ENCODE measurements around the gene SYTL2. TPM values are rescaled to one million over a fixed set of nuclear protein-coding genes. Genes with fewer than 3 reads are reported as not detected.
"Not testable (repeated sequence)": the region's sequence is repeated elsewhere in the genome, so short reads cannot be mapped to it uniquely, and the experiment has no call there.

SYTL2 gene
- total RNA-seq, 6 experiments from 2014 or later: 4.2 to 14.9 (median 8.7) TPM

- 93% methylated on average over 3 of the region's 3 CpGs for WGBS (ENCODE audit: insufficient coverage, low coverage, low lambda C conversion rate, missing lambda C conversion rate)
- Histone ChIP-seq H3K4me3 (no peak overlapping the region), H3K4me1 (no peaks in the 10 kb centered on the region), H3K27me3 (no peaks in the 10 kb centered on the region), H3K36me3 (no peaks in the 10 kb centered on the region), H3K27ac (no peak overlapping the region), H3K9me3 (no peaks in the 10 kb centered on the region)
- no peak for DNase-seq
- no peak for ATAC-seq
- no peak for TF ChIP-seq POLR2A (IDR thresholded peaks at IDR 0.05)
- TF ChIP-seq, protein P1, sequence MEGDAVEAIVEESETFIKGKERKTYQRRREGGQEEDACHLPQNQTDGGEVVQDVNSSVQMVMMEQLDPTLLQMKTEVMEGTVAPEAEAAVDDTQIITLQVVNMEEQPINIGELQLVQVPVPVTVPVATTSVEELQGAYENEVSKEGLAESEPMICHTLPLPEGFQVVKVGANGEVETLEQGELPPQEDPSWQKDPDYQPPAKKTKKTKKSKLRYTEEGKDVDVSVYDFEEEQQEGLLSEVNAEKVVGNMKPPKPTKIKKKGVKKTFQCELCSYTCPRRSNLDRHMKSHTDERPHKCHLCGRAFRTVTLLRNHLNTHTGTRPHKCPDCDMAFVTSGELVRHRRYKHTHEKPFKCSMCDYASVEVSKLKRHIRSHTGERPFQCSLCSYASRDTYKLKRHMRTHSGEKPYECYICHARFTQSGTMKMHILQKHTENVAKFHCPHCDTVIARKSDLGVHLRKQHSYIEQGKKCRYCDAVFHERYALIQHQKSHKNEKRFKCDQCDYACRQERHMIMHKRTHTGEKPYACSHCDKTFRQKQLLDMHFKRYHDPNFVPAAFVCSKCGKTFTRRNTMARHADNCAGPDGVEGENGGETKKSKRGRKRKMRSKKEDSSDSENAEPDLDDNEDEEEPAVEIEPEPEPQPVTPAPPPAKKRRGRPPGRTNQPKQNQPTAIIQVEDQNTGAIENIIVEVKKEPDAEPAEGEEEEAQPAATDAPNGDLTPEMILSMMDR (IDR thresholded peaks at IDR 0.05): no peak
- intact Hi-C loops (cut with DNase I): no loop called here
These were observed 33.0 kb upstream of the SYTL2 start for GRCh38 chr11:85843929-85844328.

DNA sequence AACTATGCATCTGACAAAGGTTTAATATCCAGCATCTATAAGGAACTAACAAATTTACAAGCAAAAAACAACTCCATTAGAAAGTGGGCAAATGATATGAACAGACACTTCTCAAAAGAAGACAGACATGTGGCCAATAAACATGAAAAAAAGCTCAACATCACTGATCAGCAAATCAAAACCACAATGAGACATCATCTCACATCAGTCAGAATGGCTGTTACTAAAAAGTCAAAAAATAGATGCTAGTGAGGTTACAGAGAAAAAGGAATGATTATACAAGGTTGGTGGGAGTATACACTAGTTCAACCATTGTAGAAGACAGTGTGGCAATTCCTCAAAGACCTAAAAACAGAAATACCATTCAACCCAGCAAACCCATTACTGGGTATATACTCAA, 30.0 kb upstream of the SYTL2 start:
- H3K27me3 ChIP-seq; H3K36me3 ChIP-seq; DNase-seq; H3K4me3 ChIP-seq; intact Hi-C loops (cut with DNase I); H3K4me1 ChIP-seq; ATAC-seq; H3K9me3 ChIP-seq; H3K27ac ChIP-seq: not testable (repeated sequence)

- Histone ChIP-seq H3K36me3 (no peaks in the 10 kb centered on the region), H3K4me3 (no peak overlapping the region), H3K27me3 (no peaks in the 10 kb centered on the region), H3K9me3 (no peaks in the 10 kb centered on the region), H3K4me1 (peaks cover 0 to 4% (median 0%) of the 10 kb centered on the region in 4 donors), H3K27ac (no peak overlapping the region)
- TF ChIP-seq, protein P1 (IDR thresholded peaks at IDR 0.05): no peak
- no peak for TF ChIP-seq POLR2A (IDR thresholded peaks at IDR 0.05)
- DNase-seq: no peak
- WGBS (ENCODE audit: insufficient coverage, low coverage, low lambda C conversion rate, missing lambda C conversion rate): 65% methylated on average over 3 of the region's 3 CpGs
- no peak for ATAC-seq
- intact Hi-C loops (cut with DNase I): no loop called here
These were observed 24.8 kb upstream of the SYTL2 start for GRCh38 chr11:85835729-85836128.

GRCh38 chr11:85835263-85835662, 24.3 kb upstream of the SYTL2 start:
- Histone ChIP-seq H3K4me1 (peaks cover 0 to 4% (median 0%) of the 10 kb centered on the region in 4 donors), H3K27me3 (no peaks in the 10 kb centered on the region), H3K36me3 (no peaks in the 10 kb centered on the region), H3K9me3 (no peaks in the 10 kb centered on the region), H3K27ac (no peak overlapping the region), H3K4me3 (no peak overlapping the region)
- intact Hi-C loops (cut with DNase I): no loop called here
- ATAC-seq (no peak), DNase-seq (no peak)
- TF ChIP-seq, protein P1 (IDR thresholded peaks at IDR 0.05): no peak
- TF ChIP-seq POLR2A (IDR thresholded peaks at IDR 0.05): no peak
- WGBS (ENCODE audit: insufficient coverage, low coverage, low lambda C conversion rate, missing lambda C conversion rate): 93% methylated on average over 1 of the region's 1 CpG

GRCh38 chr11:85831050-85831449, 20.1 kb upstream of the SYTL2 start:
- no peaks in the 10 kb centered on the region for H3K27me3 ChIP-seq
- peaks cover 0 to 4% (median 0%) of the 10 kb centered on the region in 4 donors for H3K4me1 ChIP-seq
- TF ChIP-seq, protein P1 (IDR thresholded peaks at IDR 0.05): no peak
- no peak for TF ChIP-seq POLR2A (IDR thresholded peaks at IDR 0.05)
- DNase-seq: no peak
- H3K9me3 ChIP-seq: no peaks in the 10 kb centered on the region
- intact Hi-C loops (cut with DNase I): no loop called here
- no peak overlapping the region for H3K27ac ChIP-seq
- peak; percentile 69 to 86 (median 82) for ATAC-seq
- H3K36me3 ChIP-seq: no peaks in the 10 kb centered on the region
- no peak overlapping the region for H3K4me3 ChIP-seq

Measured in right lobe of liver (tissue), 6 donors.